PC-3 (cell line): ENCODE data around the gene MYO5C. TPM values are rescaled to one million over a fixed set of nuclear protein-coding genes. Genes with fewer than 3 reads are reported as not detected.

Experiments used
- ATAC-seq: fragments of 200-7000 bp; cut with Tn5 transposase; 2 replicates; pipeline ENCODE4 v1.9.1; 2020; ENCODE audit warnings: mild to moderate bottlenecking, moderate library complexity
- BruUV-seq: library from RNA; stranded (reverse); fragments of 400-500 nt; replicated peaks from 2 replicates; lab custom pipeline; 2021; lab: Mats Ljungman, UMichigan
- CTCF ChIA-PET: fragments of 300-600 bp; sonication (Branson Sonifier 250); formaldehyde crosslinking; loops from one replicate; lab custom pipeline; 2022; ENCODE audit warnings: antibody characterized with exemption; lab: Charles Lee
- POLR2A ChIA-PET: fragments of 300-600 bp; sonication (Branson Sonifier 250); formaldehyde crosslinking; loops from one replicate; lab custom pipeline; 2022; ENCODE audit warnings: antibody characterized with exemption; ENCODE audit not compliant: unreplicated experiment; lab: Charles Lee
- DNase-seq: peaks from one replicate; pipeline ENCODE4 v3.0.0-alpha.2; 2015
- H2AFZ ChIP-seq: fragments of 300-600 bp; sonication (generic); 2 replicates; pipeline ENCODE4 v1.6.0; 2016; ENCODE audit warnings: antibody characterized with exemption, low read length
- H3F3A ChIP-seq: fragments of 300-600 bp; sonication (generic); one replicate; pipeline ENCODE4 v1.6.0; 2017; ENCODE audit warnings: antibody characterized with exemption, low read length, control low read depth, mild to moderate bottlenecking; ENCODE audit not compliant: unreplicated experiment
- H3K27ac ChIP-seq: fragments of 300-600 bp; sonication (generic); 2 replicates; pipeline ENCODE4 v1.5.1; 2016; ENCODE audit warnings: mild to moderate bottlenecking, low read length
- H3K27me3 ChIP-seq: fragments of 300-600 bp; sonication (generic); 2 replicates; pipeline ENCODE4 v1.6.1; 2016; ENCODE audit warnings: low read length, mixed read lengths
- H3K36me3 ChIP-seq: fragments of 300-600 bp; sonication (generic); 2 replicates; pipeline ENCODE4 v1.6.1; 2016; ENCODE audit warnings: low read depth, mixed run types, low read length, mixed read lengths
- H3K4me1 ChIP-seq: fragments of 300-600 bp; sonication (generic); 2 replicates; pipeline ENCODE4 v1.5.1; 2016; ENCODE audit warnings: low read length; ENCODE audit not compliant: insufficient read depth
- H3K4me2 ChIP-seq: fragments of 300-600 bp; sonication (generic); 2 replicates; pipeline ENCODE4 v1.6.0; 2016; ENCODE audit warnings: low read length
- H3K4me3 ChIP-seq: fragments of 300-600 bp; sonication (generic); 2 replicates; pipeline ENCODE4 v1.5.1; 2016; ENCODE audit warnings: mild to moderate bottlenecking, low read length, mixed read lengths
- H3K79me2 ChIP-seq: fragments of 300-600 bp; sonication (generic); 2 replicates; pipeline ENCODE4 v1.6.1; 2017; ENCODE audit warnings: low read length, mixed read lengths
- H3K9ac ChIP-seq: fragments of 300-600 bp; sonication (generic); 2 replicates; pipeline ENCODE4 v1.6.0; 2016; ENCODE audit warnings: mild to moderate bottlenecking, low read length
- H3K9me2 ChIP-seq: fragments of 300-600 bp; sonication (generic); replicated peaks from 2 replicates; pipeline ENCODE4 v1.6.1; 2016; ENCODE audit warnings: mixed run types, low read length, mixed read lengths
- H3K9me3 ChIP-seq: fragments of 300-600 bp; sonication (generic); 2 replicates; pipeline ENCODE4 v1.6.1; 2016; ENCODE audit warnings: low read length, mixed read lengths
- H4K20me1 ChIP-seq: fragments of 300-600 bp; sonication (generic); 2 replicates; pipeline ENCODE4 v1.6.1; 2016; ENCODE audit warnings: low read length, mixed read lengths
- EZH2 ChIP-seq: fragments of 300-600 bp; sonication (generic); IDR thresholded peaks from one replicate; pipeline ENCODE4 v1.6.1; 2017; ENCODE audit warnings: antibody characterized with exemption, mild to moderate bottlenecking, low read length; ENCODE audit not compliant: unreplicated experiment
- EZH2phosphoT487 ChIP-seq: fragments of 300-600 bp; sonication (generic); IDR thresholded peaks from 2 replicates; pipeline ENCODE4 v1.6.1; 2018; ENCODE audit warnings: mild to moderate bottlenecking, antibody characterized with exemption, low read length, borderline replicate concordance
- intact Hi-C: fragments of 100-400 bp; cut with micrococcal nuclease; formaldehyde crosslinking; loops from 2 replicates; pipeline ENCODE4 v1.9.0; 2023
- total RNA-seq: library from RNA; depleted of rRNA; stranded (reverse); fragments of >200 nt; gene quantifications from 2 replicates; pipeline ENCODE4 v1.2.3, GENCODE V29; 2014
- TF ChIP-seq, protein P1 (sequence below): fragments of 300-600 bp; sonication (generic); conservative IDR thresholded peaks from 2 replicates; pipeline ENCODE4 v1.5.1; 2017; ENCODE audit warnings: antibody characterized with exemption, low read depth, mild to moderate bottlenecking, low read length

Gene MYO5C
- total RNA-seq, 1 experiment from 2014 or later, result 17.7 TPM

- Histone ChIP-seq H3K9me2 (no peaks in the 10 kb centered on the region), H3K27me3 (no peaks in the 10 kb centered on the region), H3K4me1 (peaks cover 6% of the 10 kb centered on the region), H2AFZ (no peak overlapping the region), H3K79me2 (no peaks in the 10 kb centered on the region), H3K4me3 (no peak overlapping the region), H4K20me1 (no peaks in the 10 kb centered on the region), H3K4me2 (no peak overlapping the region), H3K27ac (no peak overlapping the region), H3K9ac (no peak overlapping the region), H3F3A (no peaks in the 10 kb centered on the region), H3K9me3 (no peaks in the 10 kb centered on the region), H3K36me3 (no peaks in the 10 kb centered on the region; the same call in 1 of the 2 replicates)
- TF ChIP-seq EZH2, result no peak
- TF ChIP-seq, protein P1, sequence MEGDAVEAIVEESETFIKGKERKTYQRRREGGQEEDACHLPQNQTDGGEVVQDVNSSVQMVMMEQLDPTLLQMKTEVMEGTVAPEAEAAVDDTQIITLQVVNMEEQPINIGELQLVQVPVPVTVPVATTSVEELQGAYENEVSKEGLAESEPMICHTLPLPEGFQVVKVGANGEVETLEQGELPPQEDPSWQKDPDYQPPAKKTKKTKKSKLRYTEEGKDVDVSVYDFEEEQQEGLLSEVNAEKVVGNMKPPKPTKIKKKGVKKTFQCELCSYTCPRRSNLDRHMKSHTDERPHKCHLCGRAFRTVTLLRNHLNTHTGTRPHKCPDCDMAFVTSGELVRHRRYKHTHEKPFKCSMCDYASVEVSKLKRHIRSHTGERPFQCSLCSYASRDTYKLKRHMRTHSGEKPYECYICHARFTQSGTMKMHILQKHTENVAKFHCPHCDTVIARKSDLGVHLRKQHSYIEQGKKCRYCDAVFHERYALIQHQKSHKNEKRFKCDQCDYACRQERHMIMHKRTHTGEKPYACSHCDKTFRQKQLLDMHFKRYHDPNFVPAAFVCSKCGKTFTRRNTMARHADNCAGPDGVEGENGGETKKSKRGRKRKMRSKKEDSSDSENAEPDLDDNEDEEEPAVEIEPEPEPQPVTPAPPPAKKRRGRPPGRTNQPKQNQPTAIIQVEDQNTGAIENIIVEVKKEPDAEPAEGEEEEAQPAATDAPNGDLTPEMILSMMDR, result no peak
- TF ChIP-seq EZH2phosphoT487, result no peak
- intact Hi-C loops, result no loop called here
- ATAC-seq (no peak), DNase-seq (no peak)
- POLR2A ChIA-PET, result no interaction called here
- CTCF ChIA-PET, result no interaction called here
- no TSS peak for BruUV-seq
These were observed 31.2 kb upstream of the MYO5C start for GRCh38 chr15:52326756-52327155.

DNA sequence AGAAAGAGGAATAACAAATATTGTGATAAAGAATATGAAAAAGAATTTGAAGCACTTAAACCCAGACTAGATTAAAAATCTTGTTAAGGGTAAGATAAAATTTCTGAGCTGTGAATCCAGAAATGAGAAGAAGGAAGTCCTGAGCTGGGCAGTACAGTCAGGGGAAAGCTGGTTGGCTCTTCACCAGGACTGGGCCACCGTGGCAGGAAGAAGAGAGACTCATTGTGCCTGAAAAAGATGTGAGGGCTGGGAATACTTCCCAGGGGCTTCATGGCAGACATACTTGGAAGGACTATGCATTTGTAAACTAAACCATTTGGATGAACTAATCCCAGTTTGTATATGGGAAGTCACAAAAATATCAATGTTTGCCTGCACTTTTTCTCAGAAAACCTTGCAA lies 28.5 kb upstream of the MYO5C start:
- TF ChIP-seq, protein P1, result no peak
- TF ChIP-seq EZH2, result no peak
- TF ChIP-seq EZH2phosphoT487, result no peak
- Histone ChIP-seq H3K9ac (no peak overlapping the region), H2AFZ (no peak overlapping the region), H3K9me2 (no peaks in the 10 kb centered on the region), H3K4me1 (no peaks in the 10 kb centered on the region), H3K79me2 (no peaks in the 10 kb centered on the region), H3F3A (no peaks in the 10 kb centered on the region), H4K20me1 (no peaks in the 10 kb centered on the region), H3K27me3 (no peaks in the 10 kb centered on the region), H3K27ac (no peak overlapping the region), H3K4me2 (no peak overlapping the region), H3K9me3 (no peaks in the 10 kb centered on the region), H3K4me3 (no peak overlapping the region), H3K36me3 (no peaks in the 10 kb centered on the region)
- ChIA-PET CTCF (no interaction called here), POLR2A (no interaction called here)
- intact Hi-C loops, result no loop called here
- ATAC-seq, result no peak
- no peak for DNase-seq
- no TSS peak for BruUV-seq

DNA sequence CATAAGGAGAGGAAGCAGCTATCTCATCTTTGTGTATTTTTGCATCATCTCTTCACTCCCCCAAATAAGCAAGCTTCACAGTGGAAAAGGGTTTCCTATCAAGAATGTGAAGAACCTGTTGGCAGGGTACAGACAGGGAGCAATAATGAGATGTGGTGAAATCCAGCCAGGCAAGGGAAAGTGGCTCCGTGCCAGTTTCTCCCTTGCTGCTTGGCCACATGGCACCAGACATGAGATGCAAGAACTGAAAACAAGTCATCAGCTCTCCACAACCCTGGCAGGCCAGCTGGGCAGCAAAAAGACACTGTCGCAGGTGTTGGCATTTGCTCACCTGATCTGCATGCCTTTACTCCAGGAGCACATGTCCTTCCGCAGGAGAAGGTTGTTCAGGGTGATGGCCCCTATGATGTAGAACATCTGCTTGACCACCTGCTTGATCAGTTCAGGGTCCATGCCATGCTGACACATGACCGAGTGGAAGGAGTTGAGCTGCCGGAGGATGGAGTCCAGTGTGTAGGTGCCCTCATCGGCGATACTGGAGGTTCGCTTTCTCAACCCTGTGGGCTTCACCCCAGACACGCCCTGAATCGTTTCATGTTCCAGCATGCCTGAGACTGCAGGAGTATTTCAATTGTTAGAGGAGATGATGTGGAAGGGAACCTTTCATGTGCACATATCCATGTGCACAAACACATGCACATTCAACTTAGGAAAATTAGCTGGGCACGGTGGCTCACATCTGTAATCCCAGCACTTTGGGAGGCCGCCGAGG lies 23.3 kb upstream of the MYO5C start:
- Histone ChIP-seq H3K27ac (no peak overlapping the region), H3K4me3 (no peak overlapping the region), H3K27me3 (no peaks in the 10 kb centered on the region), H3K36me3 (peaks cover 3% of the 10 kb centered on the region; the same call in 1 of the 2 replicates), H3K4me2 (no peak overlapping the region), H2AFZ (no peak overlapping the region), H3K4me1 (no peaks in the 10 kb centered on the region), H4K20me1 (no peaks in the 10 kb centered on the region), H3F3A (no peaks in the 10 kb centered on the region), H3K9me3 (no peaks in the 10 kb centered on the region), H3K9ac (no peak overlapping the region), H3K79me2 (no peaks in the 10 kb centered on the region), H3K9me2 (no peaks in the 10 kb centered on the region)
- ChIA-PET POLR2A (no interaction called here), CTCF (no interaction called here)
- BruUV-seq, result no TSS peak
- DNase-seq (no peak), ATAC-seq (no peak)
- no peak for TF ChIP-seq EZH2
- TF ChIP-seq EZH2phosphoT487, result no peak
- TF ChIP-seq, protein P1, result no peak
- intact Hi-C loops, result no loop called here
